A549 treated with Hydrocortisone at 1 μM for 4 hours (cell line): Measurements from ENCODE around the gene DGKE. TPM values are rescaled to one million over a fixed set of nuclear protein-coding genes. Genes with fewer than 3 reads are reported as not detected.

ENCODE experiments used
- total RNA-seq: library from RNA; stranded (reverse); fragments of 200-300 nt; extraction: Qiagen RNA extraction; gene quantifications from 5 replicates; pipeline ENCODE4 v1.2.3, GENCODE V29; 2022

Gene DGKE
- total RNA-seq: 3.6 to 4.4 TPM (median 3.8 TPM) in 5 replicates

GRCh38 chr17:56833809-56834379, at the start of gene DGKE, which contains the start of gene C17orf67:
Gene DGKE, plus strand, starts transcription at chr17:56834151. Its CDS starts 645 bp downstream, at chr17:56834796.
Gene C17orf67, minus strand, starts transcription at chr17:56833920. Its CDS starts 18,110 bp downstream, at chr17:56815810.

DNA sequence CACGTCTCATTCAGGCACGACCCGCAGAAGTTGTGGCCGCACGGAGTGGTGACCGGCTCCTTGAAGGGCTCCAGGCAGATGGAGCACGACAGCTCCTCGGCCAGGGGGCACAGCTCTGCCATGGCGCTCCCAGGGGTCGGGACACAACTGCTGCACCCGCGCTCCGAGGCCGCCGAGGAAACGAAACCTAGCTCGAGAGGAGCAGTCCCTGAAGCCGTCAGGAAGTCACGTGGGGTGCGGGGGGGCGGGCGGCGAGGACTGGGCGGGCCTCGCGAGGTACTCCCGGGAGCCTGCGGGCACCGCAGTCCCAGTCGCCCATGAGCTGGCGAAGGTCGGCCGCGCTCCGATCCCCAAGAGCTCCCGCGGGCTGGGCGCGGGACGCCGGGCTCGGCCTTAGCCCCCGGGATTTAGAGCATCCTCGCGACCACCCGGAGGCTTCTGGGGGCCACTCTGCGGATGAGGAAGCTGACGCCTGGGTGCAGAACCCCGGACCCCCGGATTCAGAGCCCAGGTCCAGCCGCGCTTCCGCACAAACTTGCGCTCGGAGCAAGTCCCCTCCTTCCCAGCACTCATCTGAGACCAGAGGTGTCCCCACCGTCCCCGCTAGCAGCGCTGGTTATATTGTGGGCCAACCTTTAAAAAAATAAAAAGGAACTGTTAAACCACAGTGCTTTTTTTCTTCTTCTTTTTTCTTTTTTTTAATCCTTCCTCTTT, 80.1 kb downstream of the DGKE start, which contains the start of gene TRIM25:
TRIM25 (minus strand) TSS at position 183 of the 714 bp plus-strand sequence; CDS start at position 122, 61 bp downstream.

Other genes starting within 250 kb of the DGKE start
- gene NOG, start 240.5 kb upstream of the DGKE start, total RNA-seq: 0.58 to 1.1 TPM (median 0.91 TPM) in 5 replicates
- 1.2 to 2.2 TPM (median 1.8 TPM) in 5 replicates for gene C17orf67, start 231 bp upstream of the DGKE start, total RNA-seq
- 54.4 to 78.4 TPM (median 57.5 TPM) in 5 replicates for gene TRIM25, start 79.9 kb downstream of the DGKE start, total RNA-seq
- gene COIL, start 126.9 kb downstream of the DGKE start, total RNA-seq: 15.0 to 22.5 TPM (median 15.4 TPM) in 5 replicates
- gene SCPEP1, start 144.0 kb downstream of the DGKE start, total RNA-seq: 37.0 to 47.1 TPM (median 41.4 TPM) in 5 replicates